GM23338 (cell line): ENCODE data around the gene SLIT2.

ENCODE experiments used
- CREB1 ChIP-seq: fragments of 250-450 bp; sonication (Bioruptor Pico); IDR thresholded peaks from 2 replicates; pipeline ENCODE4 v1.5.0; 2020; ENCODE audit warnings: low read depth, mild to moderate bottlenecking, moderate library complexity
- EZH2 ChIP-seq: fragments of 200-600 bp; sonication (generic); IDR thresholded peaks from one replicate; pipeline ENCODE4 v1.8.0; 2017; ENCODE audit warnings: antibody characterized with exemption, mild to moderate bottlenecking, low read depth; ENCODE audit not compliant: unreplicated experiment
- EZH2phosphoT487 ChIP-seq: fragments of 200-600 bp; sonication (generic); IDR thresholded peaks from one replicate; pipeline ENCODE4 v1.8.1; 2018; ENCODE audit warnings: antibody characterized with exemption; ENCODE audit not compliant: unreplicated experiment
- JUNB ChIP-seq: IDR thresholded peaks from one replicate; pipeline ENCODE4 v1.6.1; 2016; ENCODE audit warnings: antibody characterized with exemption; ENCODE audit not compliant: unreplicated experiment
- NANOG ChIP-seq: IDR thresholded peaks from 2 replicates; pipeline ENCODE4 v1.6.1; 2016; ENCODE audit warnings: antibody characterized with exemption, borderline replicate concordance
- POLR2AphosphoS5 ChIP-seq: IDR thresholded peaks from 2 replicates; pipeline ENCODE4 v1.6.1; 2016; ENCODE audit warnings: antibody characterized with exemption, low read depth
- STAT1 ChIP-seq: IDR thresholded peaks from one replicate; pipeline ENCODE4 v1.6.1; 2016; ENCODE audit warnings: antibody characterized with exemption; ENCODE audit not compliant: unreplicated experiment
- TF ChIP-seq, protein P1 (sequence below), 2 experiments: fragments of 200-600 bp in 1 of 2; sonication (generic) in 1 of 2; conservative IDR thresholded peaks; 2 replicates each; pipeline versions ENCODE4 v1.5.1 to v1.6.1; 2016 to 2017; ENCODE audit warnings: antibody characterized with exemption in 2 of 2, low read depth in 2 of 2, mild to moderate bottlenecking in 2 of 2, moderate library complexity in 1 of 2
- TF ChIP-seq, protein P2 (sequence below): IDR thresholded peaks from one replicate; pipeline ENCODE4 v1.6.1; 2018; ENCODE audit warnings: antibody characterized with exemption; ENCODE audit not compliant: unreplicated experiment

DNA sequence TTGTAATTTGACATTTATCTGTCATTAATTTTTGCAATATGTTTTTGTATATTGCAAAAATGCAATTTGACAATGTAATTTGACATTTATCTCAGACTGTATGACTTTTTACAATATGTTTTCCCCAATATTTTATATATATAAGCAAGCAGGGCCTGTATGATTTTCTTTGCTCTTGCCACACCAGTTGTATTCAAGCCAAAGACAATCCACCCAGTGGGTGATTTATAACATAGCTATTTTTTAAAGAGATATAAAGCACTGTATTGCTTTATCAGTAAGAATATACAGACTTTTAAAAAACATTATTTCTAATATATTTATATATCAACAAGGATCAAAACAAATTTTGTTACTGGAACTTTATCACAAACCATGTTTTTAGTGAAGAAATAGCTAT is 47.3 kb downstream of the SLIT2 start:
- TF ChIP-seq EZH2 (no peak), POLR2AphosphoS5 (no peak), CREB1 (CRISPR knock-in tag) (no peak), NANOG (no peak), STAT1 (no peak), JUNB (no peak), EZH2phosphoT487 (no peak)
- TF ChIP-seq, protein P1, sequence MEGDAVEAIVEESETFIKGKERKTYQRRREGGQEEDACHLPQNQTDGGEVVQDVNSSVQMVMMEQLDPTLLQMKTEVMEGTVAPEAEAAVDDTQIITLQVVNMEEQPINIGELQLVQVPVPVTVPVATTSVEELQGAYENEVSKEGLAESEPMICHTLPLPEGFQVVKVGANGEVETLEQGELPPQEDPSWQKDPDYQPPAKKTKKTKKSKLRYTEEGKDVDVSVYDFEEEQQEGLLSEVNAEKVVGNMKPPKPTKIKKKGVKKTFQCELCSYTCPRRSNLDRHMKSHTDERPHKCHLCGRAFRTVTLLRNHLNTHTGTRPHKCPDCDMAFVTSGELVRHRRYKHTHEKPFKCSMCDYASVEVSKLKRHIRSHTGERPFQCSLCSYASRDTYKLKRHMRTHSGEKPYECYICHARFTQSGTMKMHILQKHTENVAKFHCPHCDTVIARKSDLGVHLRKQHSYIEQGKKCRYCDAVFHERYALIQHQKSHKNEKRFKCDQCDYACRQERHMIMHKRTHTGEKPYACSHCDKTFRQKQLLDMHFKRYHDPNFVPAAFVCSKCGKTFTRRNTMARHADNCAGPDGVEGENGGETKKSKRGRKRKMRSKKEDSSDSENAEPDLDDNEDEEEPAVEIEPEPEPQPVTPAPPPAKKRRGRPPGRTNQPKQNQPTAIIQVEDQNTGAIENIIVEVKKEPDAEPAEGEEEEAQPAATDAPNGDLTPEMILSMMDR (conservative IDR thresholded peaks at IDR 0.05; ENCODE audit: low read depth in 2 of 2) = no peak
- TF ChIP-seq, protein P2, sequence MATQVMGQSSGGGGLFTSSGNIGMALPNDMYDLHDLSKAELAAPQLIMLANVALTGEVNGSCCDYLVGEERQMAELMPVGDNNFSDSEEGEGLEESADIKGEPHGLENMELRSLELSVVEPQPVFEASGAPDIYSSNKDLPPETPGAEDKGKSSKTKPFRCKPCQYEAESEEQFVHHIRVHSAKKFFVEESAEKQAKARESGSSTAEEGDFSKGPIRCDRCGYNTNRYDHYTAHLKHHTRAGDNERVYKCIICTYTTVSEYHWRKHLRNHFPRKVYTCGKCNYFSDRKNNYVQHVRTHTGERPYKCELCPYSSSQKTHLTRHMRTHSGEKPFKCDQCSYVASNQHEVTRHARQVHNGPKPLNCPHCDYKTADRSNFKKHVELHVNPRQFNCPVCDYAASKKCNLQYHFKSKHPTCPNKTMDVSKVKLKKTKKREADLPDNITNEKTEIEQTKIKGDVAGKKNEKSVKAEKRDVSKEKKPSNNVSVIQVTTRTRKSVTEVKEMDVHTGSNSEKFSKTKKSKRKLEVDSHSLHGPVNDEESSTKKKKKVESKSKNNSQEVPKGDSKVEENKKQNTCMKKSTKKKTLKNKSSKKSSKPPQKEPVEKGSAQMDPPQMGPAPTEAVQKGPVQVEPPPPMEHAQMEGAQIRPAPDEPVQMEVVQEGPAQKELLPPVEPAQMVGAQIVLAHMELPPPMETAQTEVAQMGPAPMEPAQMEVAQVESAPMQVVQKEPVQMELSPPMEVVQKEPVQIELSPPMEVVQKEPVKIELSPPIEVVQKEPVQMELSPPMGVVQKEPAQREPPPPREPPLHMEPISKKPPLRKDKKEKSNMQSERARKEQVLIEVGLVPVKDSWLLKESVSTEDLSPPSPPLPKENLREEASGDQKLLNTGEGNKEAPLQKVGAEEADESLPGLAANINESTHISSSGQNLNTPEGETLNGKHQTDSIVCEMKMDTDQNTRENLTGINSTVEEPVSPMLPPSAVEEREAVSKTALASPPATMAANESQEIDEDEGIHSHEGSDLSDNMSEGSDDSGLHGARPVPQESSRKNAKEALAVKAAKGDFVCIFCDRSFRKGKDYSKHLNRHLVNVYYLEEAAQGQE = no peak
